Mononuclear cell (primary cell): ENCODE results near the gene NKX2-1. TPM values are rescaled to one million over a fixed set of nuclear protein-coding genes. Genes with fewer than 3 reads are reported as not detected.

Experiments
- H3K27me3 ChIP-seq: 2 replicates; pipeline ENCODE4 v1.6.0; 2011; ENCODE audit warnings: low read length, control low read depth; ENCODE audit not compliant: insufficient read depth
- H3K4me1 ChIP-seq: 2 replicates; pipeline ENCODE4 v1.5.1; 2011; ENCODE audit warnings: mild to moderate bottlenecking, low read length, control low read depth; ENCODE audit not compliant: insufficient read depth
- H3K4me3 ChIP-seq: 2 replicates; pipeline ENCODE4 v1.5.1; 2011; ENCODE audit warnings: mild to moderate bottlenecking, low read length, moderate library complexity
- H3K9me3 ChIP-seq: 2 replicates; pipeline ENCODE4 v1.5.1; 2011; ENCODE audit warnings: low read depth, mild to moderate bottlenecking, control low read depth, low read length
- total RNA-seq: library from RNA; depleted of rRNA; stranded (reverse); fragments of >200 nt; gene quantifications from one replicate; pipeline ENCODE4 v1.2.3, GENCODE V29; 2012

The NKX2-1 gene
- total RNA-seq, 1 donor, result not detected

DNA sequence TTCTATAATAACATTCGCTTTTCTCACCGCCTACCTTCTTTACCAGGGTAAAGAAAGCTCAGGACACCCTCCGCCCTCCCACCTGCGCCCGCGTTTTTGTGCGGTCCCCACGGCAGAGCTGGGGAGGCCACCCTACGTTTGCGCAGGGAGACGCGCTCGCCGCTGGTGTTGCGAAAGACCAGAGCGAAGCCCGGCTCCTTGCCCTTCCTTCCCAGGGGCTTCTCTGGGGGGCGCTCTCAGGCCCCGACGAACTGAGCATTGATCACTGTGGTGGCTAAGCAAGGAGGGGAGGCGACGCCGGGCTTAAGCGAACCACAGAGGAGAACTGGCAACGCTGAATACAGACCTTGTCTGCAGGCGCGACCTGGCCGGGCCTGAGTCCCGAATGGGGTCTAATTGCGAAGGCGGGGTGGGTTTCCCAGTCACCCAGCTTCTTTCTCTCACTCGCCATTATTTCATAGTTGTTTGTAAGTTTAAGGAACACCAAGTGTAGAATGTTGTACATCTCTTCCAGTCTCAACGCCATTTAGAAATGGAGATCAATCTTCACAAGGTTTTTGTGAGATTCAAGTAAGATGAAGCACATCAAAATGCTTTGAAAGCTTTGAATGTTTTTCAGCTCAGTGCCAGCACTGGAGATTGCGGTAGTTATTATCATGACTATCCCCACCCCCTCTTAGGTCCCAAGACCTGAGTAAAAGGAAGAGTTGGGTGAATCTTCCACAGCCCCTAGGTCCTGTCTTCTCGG is 1.7 kb upstream of the NKX2-1 start:
- Histone ChIP-seq H3K27me3 (peaks cover 86% of the 10 kb centered on the region), H3K9me3 (no peaks in the 10 kb centered on the region), H3K4me1 (no peaks in the 10 kb centered on the region), H3K4me3 (no peak overlapping the region)

DNA sequence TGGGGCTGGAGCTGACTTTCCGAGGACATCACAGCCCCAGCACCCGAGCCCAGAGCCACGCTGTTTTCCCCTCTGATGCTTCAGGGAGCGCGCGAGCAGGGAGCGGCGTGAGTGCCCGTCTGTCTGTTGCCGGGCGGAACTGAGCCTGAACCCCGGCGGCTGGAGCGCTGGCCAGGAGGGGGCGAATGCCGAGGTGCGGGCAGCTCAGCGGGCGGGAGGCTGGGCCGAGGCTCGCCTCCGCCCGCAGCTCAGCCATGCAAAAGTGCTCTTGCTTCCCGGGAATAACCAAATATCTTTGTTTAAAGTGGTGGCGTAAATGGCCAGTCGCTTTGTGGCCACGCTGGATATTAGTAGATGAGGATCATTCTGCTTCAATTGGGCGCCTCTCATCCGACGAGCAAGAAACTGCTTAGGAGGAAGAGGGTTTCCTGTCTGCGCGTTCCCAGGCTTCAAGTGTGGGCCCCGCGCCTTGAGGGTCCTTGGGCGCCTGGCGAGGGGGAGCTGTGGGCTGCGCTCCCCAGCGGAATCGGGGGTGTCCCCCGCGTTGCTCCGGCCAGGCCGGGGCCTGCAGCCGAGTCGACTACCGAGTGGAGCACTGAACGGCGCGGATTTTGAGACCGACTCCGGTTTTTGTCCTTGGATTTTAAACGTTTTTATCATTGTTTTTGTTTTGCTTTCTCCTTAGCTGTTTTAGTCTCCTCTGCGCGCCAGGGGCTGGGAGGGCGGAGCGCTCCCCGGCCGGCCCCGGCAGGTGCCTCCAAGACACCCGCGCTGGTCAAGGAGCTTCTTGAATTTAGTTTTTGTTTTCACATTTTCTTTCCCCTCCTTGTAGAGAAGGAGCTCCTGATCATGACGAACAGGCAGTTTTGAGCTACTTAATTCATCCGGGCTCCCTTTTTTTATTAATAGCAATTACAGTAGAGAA is 831 bp upstream of the NKX2-1 start:
- Histone ChIP-seq H3K4me1 (no peaks in the 10 kb centered on the region), H3K4me3 (no peak overlapping the region), H3K27me3 (peaks cover 86% of the 10 kb centered on the region), H3K9me3 (no peaks in the 10 kb centered on the region)

DNA sequence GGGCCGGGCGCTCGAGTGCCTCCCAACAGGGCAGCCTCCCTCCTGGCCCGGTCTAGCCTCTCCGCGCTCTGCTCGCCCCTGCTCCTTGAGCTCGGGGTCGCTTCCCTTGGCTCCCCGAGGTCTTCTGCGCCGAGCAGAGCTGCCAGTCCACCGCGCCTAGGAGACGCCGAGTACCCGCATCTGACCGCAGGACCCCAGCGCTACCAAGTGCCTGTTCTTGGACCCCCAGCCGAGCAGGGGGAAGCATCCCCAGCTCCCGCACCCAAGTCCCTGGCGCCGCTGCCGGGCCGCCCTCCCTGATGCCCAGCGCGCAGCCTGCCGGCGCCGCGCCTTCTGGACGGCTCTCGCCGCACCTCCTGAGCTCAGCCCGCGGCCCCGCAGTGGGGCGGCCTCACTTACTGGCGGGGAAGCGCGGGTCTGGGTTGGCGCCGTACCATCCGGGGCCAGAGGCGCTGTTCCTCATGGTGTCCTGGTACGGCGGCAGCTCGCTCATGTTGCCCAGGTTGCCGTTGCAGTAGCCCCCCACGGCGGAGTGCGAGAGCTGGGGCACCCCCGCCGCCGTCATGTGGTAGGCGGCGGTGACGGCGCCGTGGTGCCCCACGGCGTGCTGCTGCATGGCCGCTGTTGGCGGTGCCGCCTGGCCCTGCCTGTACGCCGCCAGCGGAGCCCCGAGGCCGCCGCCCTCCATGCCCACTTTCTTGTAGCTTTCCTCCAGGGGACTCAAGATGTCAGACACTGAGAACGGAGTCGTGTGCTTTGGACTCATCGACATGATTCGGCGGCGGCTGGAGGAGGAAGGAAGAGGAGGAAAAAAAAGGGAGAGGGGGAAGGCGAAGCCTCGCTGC is 1.2 kb downstream of the NKX2-1 start:
- H3K4me3 ChIP-seq, result no peak overlapping the region
- no peaks in the 10 kb centered on the region for H3K9me3 ChIP-seq
- no peaks in the 10 kb centered on the region for H3K4me1 ChIP-seq
- H3K27me3 ChIP-seq, result peaks cover 86% of the 10 kb centered on the region

DNA sequence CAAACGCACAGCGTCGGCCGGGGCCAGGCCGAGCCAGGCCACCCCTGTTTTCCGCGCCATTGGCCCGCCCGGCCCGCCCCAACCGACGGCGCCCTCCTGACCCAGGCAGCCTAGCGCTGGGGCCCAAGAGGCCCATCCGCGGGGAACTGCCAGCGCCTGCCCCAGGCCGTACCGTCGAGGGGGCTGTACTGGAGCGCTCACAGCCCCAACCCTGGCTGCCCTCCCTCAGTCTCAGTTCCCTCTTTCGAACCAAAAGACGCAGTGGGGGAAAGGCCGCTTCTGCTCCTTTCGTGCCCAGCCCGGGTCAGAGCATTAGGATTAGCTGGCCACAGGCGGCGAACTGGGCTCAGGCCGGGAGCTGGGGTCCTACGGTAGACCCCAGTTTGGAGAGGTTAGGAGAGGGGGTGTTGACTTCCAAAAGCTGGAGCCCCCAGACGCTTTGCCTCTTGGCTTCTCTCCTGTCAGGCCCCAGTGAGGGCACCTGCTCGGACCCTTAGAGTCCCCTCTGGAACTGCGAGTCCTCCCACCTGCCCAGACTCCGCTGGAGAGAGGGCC is 1.9 kb downstream of the NKX2-1 start:
- peaks cover 86% of the 10 kb centered on the region for H3K27me3 ChIP-seq
- no peaks in the 10 kb centered on the region for H3K9me3 ChIP-seq
- no peaks in the 10 kb centered on the region for H3K4me1 ChIP-seq
- no peak overlapping the region for H3K4me3 ChIP-seq

DNA sequence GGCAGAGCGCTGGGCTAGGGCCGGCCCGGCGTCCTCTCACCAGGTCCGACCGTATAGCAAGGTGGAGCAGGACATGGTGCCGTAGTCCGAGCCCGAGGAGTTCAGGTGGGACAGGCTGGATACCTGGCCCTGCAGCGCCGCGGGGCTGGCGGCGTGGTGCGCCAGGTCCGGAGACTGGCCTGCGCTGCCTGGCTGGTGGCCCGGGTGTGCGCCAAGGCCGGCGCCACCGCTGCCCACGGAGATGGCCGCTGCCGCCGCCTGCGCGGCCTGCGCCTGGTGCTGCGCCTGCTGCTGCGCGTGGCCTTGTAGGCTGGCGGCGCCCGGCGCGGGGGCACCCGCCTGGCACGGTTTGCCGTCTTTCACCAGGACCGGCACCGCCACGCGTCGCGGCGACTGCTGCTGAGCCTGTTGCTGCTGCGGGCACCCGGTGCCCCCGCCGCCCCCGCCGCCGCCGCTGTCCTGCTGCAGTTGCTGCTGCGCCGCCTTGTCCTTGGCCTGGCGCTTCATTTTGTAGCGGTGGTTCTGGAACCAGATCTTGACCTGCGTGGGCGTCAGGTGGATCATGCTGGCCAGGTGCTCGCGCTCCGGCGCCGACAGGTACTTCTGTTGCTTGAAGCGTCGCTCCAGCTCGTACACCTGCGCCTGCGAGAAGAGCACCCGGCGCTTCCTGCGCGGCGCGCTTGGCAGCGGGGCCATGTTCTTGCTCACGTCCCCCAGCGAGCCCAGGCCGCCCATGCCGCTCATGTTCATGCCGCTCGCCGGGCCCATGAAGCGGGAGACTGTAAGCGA is 2.6 kb downstream of the NKX2-1 start:
- no peaks in the 10 kb centered on the region for H3K9me3 ChIP-seq
- H3K4me3 ChIP-seq, result no peak overlapping the region
- H3K27me3 ChIP-seq, result peaks cover 86% of the 10 kb centered on the region
- no peaks in the 10 kb centered on the region for H3K4me1 ChIP-seq

DNA sequence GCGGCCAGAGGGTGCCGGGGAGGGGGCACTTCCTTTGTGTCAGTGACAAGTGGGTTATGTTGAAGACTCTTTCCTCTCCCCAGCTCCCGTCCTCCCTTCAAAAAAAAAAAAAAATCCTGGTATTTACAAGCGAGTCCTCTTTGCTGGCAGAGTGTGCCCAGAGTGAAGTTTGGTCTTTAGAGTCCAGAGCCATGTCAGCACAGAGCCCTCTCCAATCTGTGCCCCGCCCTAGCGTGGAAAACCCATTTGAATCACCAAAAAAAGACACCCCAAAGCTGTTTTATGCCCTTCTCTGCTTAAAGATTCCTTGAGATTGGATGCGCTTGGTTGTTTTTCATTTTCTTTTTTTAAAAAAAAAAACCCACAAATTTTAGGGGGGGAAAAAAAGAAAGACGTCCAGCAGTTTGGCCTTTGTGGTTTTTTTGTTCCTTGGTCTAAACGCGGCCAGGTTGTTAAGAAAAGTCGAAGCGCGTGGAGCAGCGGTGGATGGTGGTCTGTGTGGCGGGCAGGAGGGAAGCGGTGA is 3.3 kb downstream of the NKX2-1 start:
- H3K27me3 ChIP-seq, result peaks cover 86% of the 10 kb centered on the region
- no peaks in the 10 kb centered on the region for H3K9me3 ChIP-seq

DNA sequence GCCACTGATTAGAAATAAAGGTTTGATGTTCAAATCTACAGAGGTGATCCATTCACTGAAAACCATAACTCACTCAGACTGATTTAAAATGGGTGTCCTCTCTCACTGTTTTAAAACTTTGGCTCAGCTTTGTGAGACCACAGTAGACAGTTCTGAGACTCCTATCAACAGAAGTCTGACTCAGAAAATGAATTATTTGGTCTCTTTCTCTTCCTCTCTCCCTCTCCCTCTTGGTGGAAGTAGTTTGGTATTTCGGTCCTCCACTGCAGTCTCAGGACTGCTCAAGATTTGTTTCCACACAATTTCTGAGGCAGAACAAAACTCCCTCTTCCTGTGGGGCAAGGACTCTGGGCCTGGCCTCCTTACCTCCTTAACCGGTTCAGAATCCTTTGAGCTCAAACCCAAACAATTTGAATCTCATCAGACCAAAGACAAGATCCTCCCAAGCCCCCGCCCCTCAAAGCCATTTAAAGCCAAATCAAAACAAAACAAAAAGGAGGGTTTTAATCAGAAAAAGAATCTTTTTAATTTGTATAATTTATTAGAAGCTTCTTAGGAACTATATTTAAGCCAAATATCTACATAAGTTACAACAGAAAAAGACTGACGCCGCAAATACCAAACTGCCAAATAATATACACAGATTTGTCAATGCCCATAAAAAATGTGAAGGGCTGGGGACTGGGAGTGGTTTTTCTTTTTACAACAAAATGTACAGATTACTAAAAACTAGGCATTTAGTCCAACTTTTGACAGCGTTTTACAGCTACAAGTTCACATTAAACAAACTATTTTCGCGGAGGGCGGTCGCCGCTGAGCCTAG is 3.9 kb downstream of the NKX2-1 start:
- H3K4me3 ChIP-seq, result no peak overlapping the region
- H3K27me3 ChIP-seq, result peaks cover 85% of the 10 kb centered on the region
- H3K9me3 ChIP-seq, result no peaks in the 10 kb centered on the region
- H3K4me1 ChIP-seq, result no peaks in the 10 kb centered on the region

More for the DNA sequence above, 3.3 kb downstream of the NKX2-1 start:
- Histone ChIP-seq H3K4me3 (no peak overlapping the region), H3K4me1 (no peaks in the 10 kb centered on the region)

DNA sequence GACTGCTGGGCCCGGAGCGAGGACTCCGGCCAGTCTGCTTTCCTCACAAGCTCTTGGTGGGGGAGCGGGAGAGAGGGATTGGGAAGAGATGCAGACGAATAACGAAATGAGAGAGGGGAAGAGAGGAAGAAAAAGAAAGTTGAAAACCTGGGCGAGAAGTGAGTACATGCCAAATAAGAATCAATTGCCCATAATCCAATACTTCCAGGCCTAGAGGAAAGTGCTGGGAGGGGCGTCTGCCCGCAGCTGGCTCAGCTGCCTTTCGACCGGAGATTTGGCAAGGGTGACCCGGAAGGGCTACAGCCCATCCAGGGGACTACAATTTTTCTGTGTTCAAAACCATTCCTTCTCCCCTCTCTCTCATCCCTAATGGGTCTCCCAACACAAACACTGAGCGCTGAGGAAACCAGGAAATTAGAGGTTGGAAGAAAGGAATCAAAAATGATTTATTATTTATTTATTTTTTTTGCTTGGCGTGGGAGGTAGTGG is 4.9 kb downstream of the NKX2-1 start:
- Histone ChIP-seq H3K4me3 (no peak overlapping the region), H3K9me3 (no peaks in the 10 kb centered on the region), H3K4me1 (no peaks in the 10 kb centered on the region), H3K27me3 (peaks cover 87% of the 10 kb centered on the region)

DNA sequence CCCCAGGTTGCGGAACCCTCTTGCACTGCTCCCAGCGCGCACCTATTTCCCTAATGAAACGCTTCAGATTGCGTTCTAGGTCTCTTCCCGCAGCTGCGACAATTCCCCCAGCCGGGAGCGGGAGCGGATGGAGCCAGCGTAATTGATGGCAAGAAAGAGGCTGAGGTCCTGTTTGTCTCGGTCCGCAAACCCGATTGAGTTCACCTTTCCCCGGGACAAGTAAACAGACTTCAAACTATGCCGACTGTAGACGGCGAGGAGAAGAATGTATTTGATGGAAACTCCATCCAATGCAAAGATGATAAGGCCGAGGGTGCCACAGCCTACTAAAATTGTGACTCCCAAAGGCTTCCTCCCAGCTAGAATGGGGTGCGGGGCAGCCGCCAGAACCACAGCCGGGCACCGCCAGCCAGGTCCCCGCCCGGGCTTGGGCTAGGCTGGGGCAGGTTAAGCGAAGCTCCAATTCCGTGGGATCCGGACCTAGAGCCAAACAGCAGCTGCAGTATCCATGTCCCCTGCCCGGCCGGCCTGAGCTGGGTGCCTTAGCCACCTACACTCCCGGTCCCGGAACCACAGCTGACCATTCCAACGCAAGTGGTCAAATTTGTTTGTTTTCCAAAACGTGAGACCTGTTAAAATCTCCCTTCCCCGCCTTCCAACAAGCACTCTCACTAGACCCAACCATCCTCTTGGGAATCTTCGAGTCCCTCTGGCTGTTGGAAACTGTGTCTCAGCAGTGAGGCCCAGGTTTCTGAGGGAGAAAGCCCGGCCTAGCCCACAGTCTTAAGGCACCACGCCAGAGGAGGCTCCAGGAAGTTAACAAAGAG is 5.5 kb downstream of the NKX2-1 start:
- Histone ChIP-seq H3K9me3 (no peaks in the 10 kb centered on the region), H3K27me3 (peaks cover 87% of the 10 kb centered on the region), H3K4me3 (no peak overlapping the region), H3K4me1 (no peaks in the 10 kb centered on the region)

DNA sequence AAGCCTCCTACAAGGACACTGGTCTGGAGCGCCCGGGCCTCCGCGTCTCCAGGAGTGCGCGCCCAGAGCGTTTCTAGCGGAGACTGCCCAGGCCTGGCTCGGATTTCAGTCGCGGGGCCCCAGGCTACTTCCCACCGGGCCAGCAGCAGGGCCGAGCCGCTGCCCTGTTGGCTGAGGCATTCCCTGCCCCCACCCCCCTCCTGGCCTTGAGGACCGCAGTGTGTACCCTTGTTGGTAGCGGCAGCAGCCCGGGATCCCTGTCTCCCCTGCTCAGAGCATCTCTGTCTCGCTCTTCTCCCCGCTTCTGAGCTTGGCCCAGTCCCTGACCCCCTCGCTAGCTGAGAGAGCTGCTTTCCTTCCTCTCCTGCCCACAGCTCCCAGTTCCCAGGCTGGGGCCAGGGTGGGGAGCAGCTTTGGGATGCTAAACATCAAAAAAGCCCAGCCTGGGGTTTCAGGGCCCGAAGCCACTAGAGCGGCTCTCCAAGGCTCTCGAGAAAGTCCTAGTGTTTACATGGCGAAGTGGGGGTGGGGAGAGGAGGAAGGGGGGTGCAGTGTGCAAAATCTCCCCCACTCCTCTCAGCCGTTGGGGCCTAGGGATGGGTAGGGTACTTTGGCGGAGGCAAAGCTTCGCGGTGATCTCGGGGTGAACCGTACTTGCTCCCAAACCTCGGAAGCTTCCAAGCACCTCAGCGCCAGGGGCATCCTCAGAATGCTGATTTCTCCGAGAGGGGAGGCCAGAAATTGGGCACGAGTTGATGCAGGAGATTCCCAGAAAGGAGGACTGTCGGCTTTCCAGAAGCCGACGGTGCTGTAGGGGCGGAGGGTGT is 6.4 kb downstream of the NKX2-1 start:
- Histone ChIP-seq H3K9me3 (no peaks in the 10 kb centered on the region), H3K4me3 (no peak overlapping the region), H3K27me3 (peaks cover 87% of the 10 kb centered on the region), H3K4me1 (no peaks in the 10 kb centered on the region)

DNA sequence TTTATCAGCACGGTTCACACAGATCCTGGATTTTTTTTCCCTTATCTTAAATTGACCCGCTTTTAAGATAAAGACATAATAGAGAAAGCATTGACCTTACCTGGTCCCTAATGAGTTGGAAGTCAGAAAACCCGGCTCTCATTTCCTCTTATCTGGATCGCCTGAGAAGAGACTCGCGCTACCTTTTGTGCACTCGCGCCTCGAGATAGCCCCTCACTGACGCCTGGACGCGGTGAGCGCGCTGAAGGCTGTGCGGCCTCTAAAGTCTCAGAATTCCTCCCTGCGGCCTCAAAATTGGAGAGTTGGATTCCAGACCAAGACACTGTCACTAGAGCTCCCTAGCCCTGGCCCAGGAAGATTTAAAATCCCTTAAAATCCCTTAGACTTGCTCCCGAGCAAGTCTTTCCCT is 7.0 kb downstream of the NKX2-1 start:
- Histone ChIP-seq H3K9me3 (no peaks in the 10 kb centered on the region), H3K4me1 (no peaks in the 10 kb centered on the region), H3K27me3 (peaks cover 87% of the 10 kb centered on the region), H3K4me3 (no peak overlapping the region)

DNA sequence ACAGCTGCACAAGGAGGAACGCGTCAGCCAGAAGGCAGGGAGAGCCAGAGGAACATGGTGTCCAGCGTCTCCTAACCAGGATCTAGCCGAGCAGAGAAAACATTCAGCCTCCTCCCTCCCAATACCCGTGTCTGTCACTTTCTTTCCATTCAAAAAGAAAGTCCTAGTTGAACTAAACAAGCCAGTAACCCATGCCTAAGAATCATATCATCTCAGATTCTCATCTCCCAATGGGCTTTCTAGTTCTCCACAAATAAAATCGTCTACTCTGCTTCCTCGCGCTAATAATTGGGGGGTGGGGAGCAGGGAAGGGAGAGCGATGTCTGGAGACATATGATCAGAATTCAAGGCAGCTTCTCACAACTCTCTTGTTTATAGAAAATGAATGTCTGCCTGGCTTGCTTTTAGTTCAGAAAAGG is 7.4 kb downstream of the NKX2-1 start:
- no peaks in the 10 kb centered on the region for H3K9me3 ChIP-seq
- peaks cover 91% of the 10 kb centered on the region for H3K27me3 ChIP-seq
- no peaks in the 10 kb centered on the region for H3K4me1 ChIP-seq
- no peak overlapping the region for H3K4me3 ChIP-seq
